ENCODE results near the gene B4GALNT4. TPM values are rescaled to one million over a fixed set of nuclear protein-coding genes. Genes with fewer than 3 reads are reported as not detected.
A peak's percentile ranks its signal among the peaks of the same experiment; 100 is the strongest.
"Not testable (repeated sequence)": the region's sequence is repeated elsewhere in the genome, so short reads cannot be mapped to it uniquely, and the experiment has no call there.

Gene B4GALNT4
- total and polyA plus RNA-seq, 7 donors: 1.4 to 9.1 (median 5.5) TPM; not detected in 1

GRCh38 chr11:360326-361280 is 8.7 kb upstream of the B4GALNT4 start:
- peaks cover 0 to 13% (median 5%) of the 10 kb centered on the region in 4 donors for H3K4me1 ChIP-seq
- peak; percentile 72 for DNase-seq

GRCh38 chr11:362642-363442 is 6.5 kb upstream of the B4GALNT4 start:
- TF ChIP-seq EP300 (IDR thresholded peaks at IDR 0.05) (no peak), CTCF (IDR thresholded peaks at IDR 0.05) (no peak), POLR2A (IDR thresholded peaks at IDR 0.05) (no peak), POLR2AphosphoS5 (IDR thresholded peaks at IDR 0.05) (no peak)
- intact Hi-C loops (cut with DNase I): loop anchor here (5.0 kb wide), 1 partner anchor 76 kb away; the partner anchor contains the start of gene PGGHG
- Histone ChIP-seq H3K9me3 (peaks cover 0 to 2% (median 0%) of the 10 kb centered on the region in 4 donors), H3K36me3 (no peaks in the 10 kb centered on the region), H3K4me3 (no peak overlapping the region), H3K27ac (no peak overlapping the region), H3K27me3 (peaks cover 13 to 39% (median 17%) of the 10 kb centered on the region in 3 donors), H3K4me1 (peaks cover 0 to 9% (median 3%) of the 10 kb centered on the region in 4 donors)
- 85 to 86% methylated on average over 36 of the region's 36 CpGs for WGBS, 2 donors
- peak; percentile 62 for DNase-seq

More at GRCh38 chr11:360326-361280, 8.7 kb upstream of the B4GALNT4 start:
- Histone ChIP-seq H3K9me3 (peaks cover 0 to 2% (median 0%) of the 10 kb centered on the region in 4 donors), H3K36me3 (no peaks in the 10 kb centered on the region), H3K4me3 (no peak overlapping the region), H3K27ac (no peak overlapping the region), H3K27me3 (peaks cover 6 to 26% (median 13%) of the 10 kb centered on the region in 3 donors)
- TF ChIP-seq POLR2A (IDR thresholded peaks at IDR 0.05) (no peak), POLR2AphosphoS5 (IDR thresholded peaks at IDR 0.05) (no peak), EP300 (IDR thresholded peaks at IDR 0.05) (no peak), CTCF (IDR thresholded peaks at IDR 0.05) (no peak)
- 86 to 91% methylated on average over 22 of the region's 22 CpGs for WGBS, 2 donors
- intact Hi-C loops (cut with DNase I): loop anchor here (5.0 kb wide), 1 partner anchor 73 kb away; the partner anchor contains the start of gene PGGHG

- not testable (repeated sequence) for H3K4me1 ChIP-seq, H3K4me3 ChIP-seq, H3K27ac ChIP-seq, H3K9me3 ChIP-seq, H3K36me3 ChIP-seq
- intact Hi-C loops (cut with DNase I): loop anchor here (5.0 kb wide), 1 partner anchor 76 kb away; the partner anchor contains the start of gene PGGHG
- H3K27me3 ChIP-seq: peaks cover 19 to 45% (median 21%) of the 10 kb centered on the region in 3 donors
- peak; percentile 37 for DNase-seq
- WGBS, 2 donors: 85% methylated on average over 22 of the region's 22 CpGs
Observed at GRCh38 chr11:363443-363805, 5.9 kb upstream of the B4GALNT4 start.

- Histone ChIP-seq H3K9me3 (peaks cover 0 to 2% (median 0%) of the 10 kb centered on the region in 4 donors), H3K4me1 (peaks cover 0 to 11% (median 9%) of the 10 kb centered on the region in 4 donors), H3K36me3 (no peaks in the 10 kb centered on the region), H3K27me3 (peaks cover 21 to 46% (median 25%) of the 10 kb centered on the region in 3 donors), H3K27ac (no peak overlapping the region), H3K4me3 (no peak overlapping the region)
- peak; percentile 57 for DNase-seq
- WGBS, 2 donors: 59 to 71% methylated on average over 24 of the region's 24 CpGs
- intact Hi-C loops (cut with DNase I): loop anchor here (5.0 kb wide), 1 partner anchor 77 kb away; the partner anchor contains the start of gene PGGHG
- TF ChIP-seq POLR2A (IDR thresholded peaks at IDR 0.05): no peak
Observed at GRCh38 chr11:363948-364761, 5.1 kb upstream of the B4GALNT4 start.
